ENCODE measurements around the gene LY6G6C.

LY6G6C gene

GRCh38 chr6:31691078-31691463, 30.5 kb downstream of the LY6G6C start:
- no peak for DNase-seq (ENCODE audit: low read depth)
- no peak overlapping the region for H3K4me3 ChIP-seq (ENCODE audit: low read depth, low read length)
- TF ChIP-seq CTCF (IDR thresholded peaks at IDR 0.05; ENCODE audit: low read depth, low read length): no peak
- TF ChIP-seq POLR2A (IDR thresholded peaks at IDR 0.05; ENCODE audit: extremely low read depth, insufficient read length): no peak
- TF ChIP-seq MYC (IDR thresholded peaks at IDR 0.05; ENCODE audit: low read depth, low read length): no peak
- no peak for TF ChIP-seq MAX (IDR thresholded peaks at IDR 0.05; ENCODE audit: low read depth, low read length)

- no peak for TF ChIP-seq CTCF (IDR thresholded peaks at IDR 0.05; ENCODE audit: low read depth, low read length)
- no peak for TF ChIP-seq MYC (IDR thresholded peaks at IDR 0.05; ENCODE audit: low read depth, low read length)
- TF ChIP-seq POLR2A (IDR thresholded peaks at IDR 0.05; ENCODE audit: extremely low read depth, insufficient read length): no peak
- TF ChIP-seq MAX (IDR thresholded peaks at IDR 0.05; ENCODE audit: low read depth, low read length): no peak
- H3K4me3 ChIP-seq (ENCODE audit: low read depth, low read length): no peak overlapping the region
- DNase-seq (ENCODE audit: low read depth): no peak
Observed at GRCh38 chr6:31690231-31691077, 31.1 kb downstream of the LY6G6C start.

- DNase-seq (ENCODE audit: low read depth): no peak
- peak; percentile 60 for TF ChIP-seq CTCF (IDR thresholded peaks at IDR 0.05; ENCODE audit: low read depth, low read length)
- no peak for TF ChIP-seq POLR2A (IDR thresholded peaks at IDR 0.05; ENCODE audit: extremely low read depth, insufficient read length)
- no peak overlapping the region for H3K4me3 ChIP-seq (ENCODE audit: low read depth, low read length)
Observed at GRCh38 chr6:31689249-31690110, 32.1 kb downstream of the LY6G6C start.

- DNase-seq (ENCODE audit: low read depth): no peak
- no peak overlapping the region for H3K4me3 ChIP-seq (ENCODE audit: low read depth, low read length)
- TF ChIP-seq MAX (IDR thresholded peaks at IDR 0.05; ENCODE audit: low read depth, low read length): no peak
- no peak for TF ChIP-seq MYC (IDR thresholded peaks at IDR 0.05; ENCODE audit: low read depth, low read length)
- no peak for TF ChIP-seq POLR2A (IDR thresholded peaks at IDR 0.05; ENCODE audit: extremely low read depth, insufficient read length)
- no peak for TF ChIP-seq CTCF (IDR thresholded peaks at IDR 0.05; ENCODE audit: low read depth, low read length)
Observed at GRCh38 chr6:31687860-31688693, 33.5 kb downstream of the LY6G6C start.

GRCh38 chr6:31687321-31687720, 34.2 kb downstream of the LY6G6C start:
- DNase-seq (ENCODE audit: low read depth): no peak

More at GRCh38 chr6:31687321-31687720, 34.2 kb downstream of the LY6G6C start:
- H3K4me3 ChIP-seq (ENCODE audit: low read depth, low read length): no peak overlapping the region
- TF ChIP-seq MAX (IDR thresholded peaks at IDR 0.05; ENCODE audit: low read depth, low read length): no peak
- TF ChIP-seq POLR2A (IDR thresholded peaks at IDR 0.05; ENCODE audit: extremely low read depth, insufficient read length): no peak
- TF ChIP-seq CTCF (IDR thresholded peaks at IDR 0.05; ENCODE audit: low read depth, low read length): no peak
- TF ChIP-seq MYC (IDR thresholded peaks at IDR 0.05; ENCODE audit: low read depth, low read length): no peak

Data from NB4 (cell line).